HepG2 (cell line): ENCODE data around the gene MYRIP.

ENCODE experiments used
- RBFOX2 ChIP-seq: fragments of 200-400 bp; formaldehyde crosslinking; IDR thresholded peaks from 2 replicates; pipeline ENCODE4 v1.6.1; 2017; ENCODE audit warnings: low read depth, mild to moderate bottlenecking, low read length
- ZC3H4 ChIP-seq: sonication (generic); formaldehyde crosslinking; IDR thresholded peaks from 2 replicates; pipeline ENCODE4 v1.4.0; 2020; ENCODE audit warnings: missing genetic modification reagents, borderline replicate concordance

DNA sequence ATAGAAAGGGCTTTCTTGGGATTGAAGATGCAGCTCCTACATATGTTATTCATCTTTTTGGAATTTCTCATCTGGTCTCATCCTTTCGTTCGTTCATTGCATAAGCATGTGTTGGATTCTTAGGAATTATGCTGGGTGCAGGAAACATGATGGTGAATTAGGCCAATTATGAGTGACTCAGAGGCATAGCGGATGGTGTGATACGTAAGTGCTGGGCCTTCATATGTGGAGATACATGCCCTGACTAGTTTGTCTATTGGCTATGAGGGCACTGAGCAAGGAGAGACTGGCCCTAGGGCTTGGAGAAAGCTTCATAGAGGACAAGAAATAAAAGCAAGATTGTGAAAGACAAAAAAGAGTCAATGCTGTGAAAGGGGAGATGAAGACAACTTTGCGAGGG, 235.1 kb downstream of the MYRIP start:
- TF ChIP-seq ZC3H4 (CRISPR knock-in tag): no peak
- no peak for TF ChIP-seq RBFOX2
